ENCODE data around the gene SERPINE2. TPM values are rescaled to one million over a fixed set of nuclear protein-coding genes. Genes with fewer than 3 reads are reported as not detected.

Gene SERPINE2
- total RNA-seq, 1 experiment from 2014 or later: 93.3 TPM

DNA sequence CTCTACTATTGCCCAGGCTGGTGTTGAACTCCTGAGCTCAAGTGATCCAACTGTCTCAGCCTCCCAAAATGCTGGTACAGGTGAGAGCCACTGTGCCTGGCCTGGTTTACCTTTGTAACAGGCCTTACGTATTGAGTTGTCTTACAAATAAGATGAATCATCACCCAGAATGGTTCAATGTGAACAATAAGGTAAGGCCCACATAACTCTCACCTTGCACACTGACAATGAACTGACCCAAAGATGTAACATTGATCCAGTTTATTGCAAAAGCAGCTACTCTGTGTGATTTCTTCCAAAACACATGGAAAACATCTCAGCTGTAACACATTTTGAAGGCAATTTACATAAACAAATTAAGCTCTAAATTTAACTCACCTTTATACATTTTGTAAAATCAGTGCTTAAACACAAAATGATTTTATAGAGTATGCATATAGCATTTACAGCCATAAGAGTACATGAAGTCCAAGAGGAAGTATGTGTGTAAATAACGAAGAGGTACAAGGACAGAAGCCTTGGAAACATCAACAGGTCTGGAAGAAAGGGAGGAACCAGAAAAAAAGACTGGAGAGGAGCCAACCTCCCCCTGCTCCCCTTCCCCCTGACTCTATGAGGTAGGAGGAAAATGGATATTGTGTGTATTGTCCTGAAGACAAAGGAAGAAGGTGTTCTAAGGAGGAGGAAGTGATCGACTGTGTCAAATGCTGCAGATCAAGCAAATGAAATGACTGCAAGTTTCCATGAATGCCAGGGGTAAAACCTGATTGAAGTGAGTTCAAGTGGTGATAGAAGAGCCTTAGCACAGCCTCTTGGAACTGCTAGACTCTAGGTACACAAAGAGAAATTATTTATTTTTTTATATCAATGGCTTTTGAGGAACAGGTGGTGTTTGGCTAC lies 88.4 kb downstream of the SERPINE2 start:
- BruUV-seq (replicated peaks): no TSS peak
- intact Hi-C loops (cut with micrococcal nuclease): no loop called here
- Histone ChIP-seq H3K9me2 (ENCODE audit: insufficient read depth) (no peaks in the 10 kb centered on the region), H3K4me2 (ENCODE audit: low read length) (no peak overlapping the region), H3K4me1 (ENCODE audit: control insufficient read depth in 1 of 2, insufficient read depth in 2 of 2, low read length in 2 of 2) (peaks cover 5 to 13% of the 10 kb centered on the region in 2 experiments; a peak in 3 of 4 replicates), H2AFZ (ENCODE audit: low read depth, low read length, poor library complexity, severe bottlenecking) (no peak overlapping the region), H3K4me3 (replicated peaks in 1 of 2; ENCODE audit: low read depth in 1 of 2, low read length in 2 of 2) (no peak overlapping the region), H3K27me3 (ENCODE audit: insufficient read depth, low read length) (no peaks in the 10 kb centered on the region), H3K36me3 (ENCODE audit: control insufficient read depth in 1 of 2, insufficient read depth in 2 of 2, low read length in 2 of 2) (no peaks in the 10 kb centered on the region), H3K27ac (ENCODE audit: low read depth, low read length) (no peak overlapping the region), H3K9ac (ENCODE audit: low read length) (no peak overlapping the region), H3K79me2 (ENCODE audit: insufficient read depth, low read length) (no peaks in the 10 kb centered on the region), H4K20me1 (ENCODE audit: insufficient read depth) (no peaks in the 10 kb centered on the region), H3K9me3 (ENCODE audit: control insufficient read depth in 1 of 2, insufficient read depth in 1 of 2, low read depth in 1 of 2, low read length in 2 of 2) (no peaks in the 10 kb centered on the region)
- ChIA-PET RAD21 (ENCODE audit: low non-redundant PET in 1 of 2, low total read pairs in 2 of 2, uncharacterized antibody in 2 of 2, unreplicated experiment in 2 of 2) (no interaction called here), POLR2A (no interaction called here), CTCF (no interaction called here)
- ATAC-seq (no peak), DNase-seq (ENCODE audit: low read depth, low spot score) (no peak)
- TF ChIP-seq SP1 (IDR thresholded peaks at IDR 0.05; ENCODE audit: low read depth) (no peak), POLR2AphosphoS5 (IDR thresholded peaks at IDR 0.05; ENCODE audit: low read depth, low read length) (no peak)
- TF ChIP-seq, protein P1, sequence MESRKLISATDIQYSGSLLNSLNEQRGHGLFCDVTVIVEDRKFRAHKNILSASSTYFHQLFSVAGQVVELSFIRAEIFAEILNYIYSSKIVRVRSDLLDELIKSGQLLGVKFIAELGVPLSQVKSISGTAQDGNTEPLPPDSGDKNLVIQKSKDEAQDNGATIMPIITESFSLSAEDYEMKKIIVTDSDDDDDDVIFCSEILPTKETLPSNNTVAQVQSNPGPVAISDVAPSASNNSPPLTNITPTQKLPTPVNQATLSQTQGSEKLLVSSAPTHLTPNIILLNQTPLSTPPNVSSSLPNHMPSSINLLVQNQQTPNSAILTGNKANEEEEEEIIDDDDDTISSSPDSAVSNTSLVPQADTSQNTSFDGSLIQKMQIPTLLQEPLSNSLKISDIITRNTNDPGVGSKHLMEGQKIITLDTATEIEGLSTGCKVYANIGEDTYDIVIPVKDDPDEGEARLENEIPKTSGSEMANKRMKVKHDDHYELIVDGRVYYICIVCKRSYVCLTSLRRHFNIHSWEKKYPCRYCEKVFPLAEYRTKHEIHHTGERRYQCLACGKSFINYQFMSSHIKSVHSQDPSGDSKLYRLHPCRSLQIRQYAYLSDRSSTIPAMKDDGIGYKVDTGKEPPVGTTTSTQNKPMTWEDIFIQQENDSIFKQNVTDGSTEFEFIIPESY (IDR thresholded peaks at IDR 0.05; ENCODE audit: extremely low read depth, insufficient replicate concordance, low read length): no peak
- TF ChIP-seq, protein P2, sequence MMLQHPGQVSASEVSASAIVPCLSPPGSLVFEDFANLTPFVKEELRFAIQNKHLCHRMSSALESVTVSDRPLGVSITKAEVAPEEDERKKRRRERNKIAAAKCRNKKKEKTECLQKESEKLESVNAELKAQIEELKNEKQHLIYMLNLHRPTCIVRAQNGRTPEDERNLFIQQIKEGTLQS (IDR thresholded peaks at IDR 0.05): no peak

Measured in HCT116 (cell line).